Fibroblast of villous mesenchyme (primary cell): ENCODE measurements around the gene PPFIA4. TPM values are rescaled to one million over a fixed set of nuclear protein-coding genes. Genes with fewer than 3 reads are reported as not detected.

Experiments
- DNase-seq: peaks from one replicate; pipeline ENCODE4 v3.0.0-alpha.2; 2010; ENCODE audit warnings: low read depth
- H3K4me3 ChIP-seq: 2 replicates; pipeline ENCODE4 v1.5.1; 2011; ENCODE audit warnings: low read depth, mild to moderate bottlenecking, low read length
- CTCF ChIP-seq: IDR thresholded peaks from 2 replicates; pipeline ENCODE4 v1.5.1; 2012; ENCODE audit warnings: low read depth, mild to moderate bottlenecking, low read length; ENCODE audit not compliant: insufficient read depth
- total RNA-seq: library from RNA; depleted of rRNA; stranded (reverse); fragments of >200 nt; gene quantifications from 2 replicates; pipeline ENCODE4 v1.2.3, GENCODE V29; 2012

Gene PPFIA4
- total RNA-seq, 1 donor: 4.3 TPM

DNA sequence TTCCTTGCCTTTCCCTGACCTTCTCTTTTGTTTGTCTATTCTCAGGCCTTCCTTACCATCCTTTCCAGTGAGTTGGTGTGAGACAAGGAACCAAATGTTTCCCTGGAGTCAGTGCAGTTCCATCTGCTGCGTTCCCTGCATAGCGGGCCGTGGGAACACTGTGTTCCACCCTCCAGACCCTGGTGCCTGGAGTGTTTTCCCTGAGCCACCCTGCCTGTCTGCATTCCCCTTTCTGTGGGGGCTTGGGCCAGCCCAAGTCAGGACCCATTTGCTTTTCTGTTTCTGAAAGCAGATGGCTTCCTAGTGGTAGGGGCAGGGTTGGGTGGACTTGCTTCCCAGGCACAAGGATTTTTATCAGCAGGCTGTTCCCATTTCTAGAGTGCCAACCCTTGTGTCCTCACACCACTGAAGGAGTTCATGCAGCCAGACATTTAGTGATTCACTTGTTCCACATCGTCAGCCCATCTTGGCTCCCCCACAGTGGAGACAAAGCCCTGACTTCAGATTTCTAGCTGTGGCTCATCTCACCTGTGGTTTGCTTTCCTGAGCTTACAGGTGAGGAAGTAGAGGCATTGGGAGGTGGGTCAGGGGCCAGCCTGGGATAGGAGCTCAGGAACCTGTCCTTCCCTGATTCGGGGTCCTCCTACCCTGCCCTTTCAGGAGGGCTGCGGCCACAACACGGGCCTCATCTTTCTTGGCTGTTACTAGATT, 73.7 kb downstream of the PPFIA4 start:
- TF ChIP-seq CTCF: no peak
- no peak overlapping the region for H3K4me3 ChIP-seq
- DNase-seq: no peak

DNA sequence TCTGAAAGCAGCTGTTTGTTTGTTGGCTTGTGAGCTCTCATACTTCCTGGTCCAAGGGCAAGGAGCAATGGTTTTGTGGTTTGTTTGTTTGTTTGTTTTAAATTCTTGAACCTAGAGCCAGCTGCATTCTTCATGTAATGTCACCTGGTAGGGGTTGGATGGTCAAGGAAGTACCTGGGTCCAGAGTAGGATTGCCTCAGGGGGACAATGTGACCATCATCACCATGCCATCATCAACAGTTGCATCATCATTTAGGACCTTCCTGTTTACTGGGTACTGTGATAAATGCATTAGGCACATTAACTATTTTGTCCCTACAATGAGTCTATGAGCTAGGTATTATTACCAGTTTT, 74.2 kb downstream of the PPFIA4 start:
- DNase-seq: no peak
- TF ChIP-seq CTCF: no peak
- H3K4me3 ChIP-seq: no peak overlapping the region

DNA sequence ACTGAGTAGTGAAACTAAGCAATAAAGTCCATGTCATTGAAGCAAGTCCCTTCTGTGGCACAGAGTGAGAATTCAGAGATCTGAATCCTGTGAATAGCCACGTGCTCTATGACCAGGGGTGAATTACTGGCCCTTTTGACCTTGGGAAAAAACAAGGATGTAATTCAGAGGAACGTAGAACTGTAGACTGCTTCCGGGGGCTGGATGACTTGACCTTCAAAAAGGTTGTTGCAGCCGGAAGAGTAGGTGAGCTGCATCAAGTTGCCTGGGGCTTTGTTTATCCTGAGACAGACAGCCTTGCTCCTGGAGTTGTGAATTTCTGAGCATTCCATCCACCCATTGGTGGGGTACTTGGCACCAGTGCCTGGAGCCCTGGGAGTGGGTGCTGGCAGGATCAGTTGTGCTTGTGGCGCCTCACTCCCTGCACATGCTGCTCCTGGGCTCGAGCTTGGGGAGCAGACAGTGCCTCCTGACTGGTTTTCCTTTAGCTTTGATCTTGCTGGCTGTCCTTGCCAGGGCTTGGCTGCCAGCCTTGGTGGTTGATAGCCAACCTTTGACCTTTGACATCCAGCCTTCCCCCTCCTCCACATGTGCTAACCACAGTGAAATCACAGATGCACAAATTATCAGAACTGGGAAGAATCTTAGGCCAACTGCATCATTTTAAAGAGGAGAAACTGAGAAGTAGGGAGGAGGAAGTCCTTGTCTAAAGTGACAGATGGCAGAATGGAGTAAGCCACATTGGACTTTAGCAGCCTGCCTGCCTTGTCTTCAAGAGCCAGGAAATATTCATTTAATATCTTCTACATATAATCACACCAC, 75.7 kb downstream of the PPFIA4 start:
- DNase-seq: no peak
- TF ChIP-seq CTCF: no peak

GRCh38 chr1:203103216-203103615, 76.9 kb downstream of the PPFIA4 start:
- no peak for TF ChIP-seq CTCF
- H3K4me3 ChIP-seq: no peak overlapping the region
- DNase-seq: no peak

More for the DNA sequence above, 75.7 kb downstream of the PPFIA4 start:
- H3K4me3 ChIP-seq: no peak overlapping the region

DNA sequence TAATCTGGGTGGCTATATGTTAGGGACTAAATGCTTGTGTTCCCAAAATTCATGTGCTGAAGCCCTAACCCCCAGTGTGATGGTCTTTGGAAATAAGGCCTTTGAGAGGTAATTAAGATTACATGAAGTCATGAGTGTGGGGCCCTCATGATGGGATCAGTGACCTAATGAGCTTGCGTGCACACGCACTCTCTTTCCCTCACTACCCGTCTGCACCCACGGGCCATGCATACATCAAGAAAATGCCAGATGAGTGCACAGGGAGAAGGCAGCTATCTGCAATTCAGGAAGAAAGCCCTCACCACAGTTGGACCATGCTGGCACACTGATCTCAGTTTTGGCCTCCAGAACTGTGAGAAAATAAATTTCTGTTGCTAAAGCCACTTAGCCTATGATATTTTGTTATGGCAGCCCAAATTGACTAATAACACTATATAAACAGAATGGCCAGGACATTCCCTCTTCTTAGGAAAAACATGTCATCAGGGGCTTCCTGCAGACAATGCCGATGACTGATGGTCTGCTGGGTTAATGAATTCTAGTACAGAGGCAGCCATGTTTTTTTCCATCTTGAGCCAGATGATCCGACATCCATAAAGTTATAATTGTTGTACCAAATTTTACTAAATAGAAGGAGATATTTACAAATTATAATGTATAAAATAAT, 77.7 kb downstream of the PPFIA4 start:
- DNase-seq: no peak
- no peak for TF ChIP-seq CTCF
- no peak overlapping the region for H3K4me3 ChIP-seq

DNA sequence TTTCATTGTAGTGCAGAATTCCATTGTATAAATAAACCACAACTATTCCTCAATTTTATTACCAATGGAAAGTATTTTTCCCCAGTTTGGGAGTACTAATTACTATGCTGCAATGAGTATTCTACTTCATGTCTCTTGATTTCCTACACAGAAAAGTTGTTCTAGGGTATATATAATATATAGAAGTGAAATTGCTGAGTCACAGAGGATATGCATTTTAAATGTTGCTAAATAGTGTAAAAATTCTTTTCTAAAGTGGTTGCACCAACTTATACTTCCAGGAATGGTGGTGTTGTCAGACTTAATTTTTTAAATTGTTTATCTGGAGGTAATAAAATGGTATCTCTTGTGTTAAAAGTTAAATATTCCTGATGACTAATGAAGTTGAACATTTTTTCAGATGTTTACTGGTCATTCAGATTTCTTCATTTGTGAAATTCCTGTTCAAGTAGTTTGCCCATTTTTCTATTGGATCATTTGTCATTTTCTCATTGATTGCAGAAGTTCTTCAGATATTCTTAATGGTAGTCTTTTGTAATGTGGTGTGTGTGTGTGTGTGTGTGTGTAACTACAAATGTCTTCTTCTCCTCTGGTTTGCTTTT, 78.6 kb downstream of the PPFIA4 start:
- H3K4me3 ChIP-seq: no peak overlapping the region
- no peak for DNase-seq
- no peak for TF ChIP-seq CTCF
